Fibroblast of lung (primary cell): ENCODE measurements around the gene MEGF6. TPM values are rescaled to one million over a fixed set of nuclear protein-coding genes. Genes with fewer than 3 reads are reported as not detected.

Experiments used
- DNase-seq, 2 donors: peaks; one replicate each; pipeline versions ENCODE4 v3.0.0 to v3.0.0-alpha.2; 2010; ENCODE audit warnings: low read depth in 2 of 2
- H2AFZ ChIP-seq: 2 replicates; pipeline ENCODE4 v1.5.1; 2012; ENCODE audit warnings: low read length, control low read depth, inconsistent platforms
- H3K27ac ChIP-seq: 2 replicates; pipeline ENCODE4 v1.5.1; 2011; ENCODE audit warnings: low read length, control low read depth; ENCODE audit not compliant: insufficient read depth
- H3K27me3 ChIP-seq: 2 replicates; pipeline ENCODE4 v1.5.1; 2011; ENCODE audit warnings: mild to moderate bottlenecking, low read length; ENCODE audit not compliant: control insufficient read depth, insufficient read depth
- H3K36me3 ChIP-seq: 2 replicates; pipeline ENCODE4 v1.5.1; 2011; ENCODE audit warnings: low read length; ENCODE audit not compliant: control insufficient read depth, insufficient read depth
- H3K4me1 ChIP-seq: 2 replicates; pipeline ENCODE4 v1.5.1; 2011; ENCODE audit warnings: low read length; ENCODE audit not compliant: control insufficient read depth, insufficient read depth; ENCODE audit errors: extremely low read depth
- H3K4me2 ChIP-seq: 2 replicates; pipeline ENCODE4 v1.5.1; 2011; ENCODE audit warnings: low read length, control low read depth; ENCODE audit not compliant: insufficient read depth; ENCODE audit errors: extremely low read depth
- H3K4me3 ChIP-seq, 4 experiments: fragments of 200-600 bp in 1 of 4; sonication (generic) in 1 of 4; replicated peaks in 1 of 4; 2 replicates each; pipeline ENCODE4 v1.5.1; 2011 to 2016; ENCODE audit warnings: low read length in 4 of 4, low read depth in 3 of 4, mild to moderate bottlenecking in 3 of 4, control low read depth in 2 of 4, inconsistent platforms in 1 of 4, mixed read lengths in 1 of 4; ENCODE audit not compliant: insufficient read depth in 1 of 4; ENCODE audit errors: control extremely low read depth in 1 of 4
- H3K79me2 ChIP-seq: 2 replicates; pipeline ENCODE4 v1.5.1; 2012; ENCODE audit warnings: mild to moderate bottlenecking, low read length, inconsistent platforms; ENCODE audit not compliant: control insufficient read depth, insufficient read depth
- H3K9ac ChIP-seq: 2 replicates; pipeline ENCODE4 v1.5.1; 2011; ENCODE audit warnings: mild to moderate bottlenecking, low read length, control low read depth; ENCODE audit not compliant: insufficient read depth
- H3K9me3 ChIP-seq: 2 replicates; pipeline ENCODE4 v1.5.1; 2012; ENCODE audit warnings: low read depth, low read length; ENCODE audit not compliant: control insufficient read depth, insufficient read depth
- H4K20me1 ChIP-seq: 2 replicates; pipeline ENCODE4 v1.5.1; 2011; ENCODE audit warnings: low read length; ENCODE audit not compliant: control insufficient read depth, insufficient read depth; ENCODE audit errors: extremely low read depth
- EZH2 ChIP-seq: IDR thresholded peaks from 2 replicates; pipeline ENCODE4 v1.5.1; 2012; ENCODE audit warnings: low read length, control low read depth, mild to moderate bottlenecking; ENCODE audit errors: missing control alignments
- polyA plus RNA-seq, 2 donors: library from polyadenylated mRNA; depleted of rRNA in 1 of 2; stranded (reverse) in 1 of 2; unstranded in 1 of 2; fragments of >200 nt; gene quantifications; 2 replicates each; pipeline ENCODE4 v1.2.1, GENCODE V29; 2011 to 2012; ENCODE audit warnings: missing spikeins in 1 of 2
- total RNA-seq: library from RNA; depleted of rRNA; stranded (reverse); fragments of >200 nt; gene quantifications from 2 replicates; pipeline ENCODE4 v1.2.1, GENCODE V29; 2014
- TF ChIP-seq, protein P1 (sequence below), 2 donors: IDR thresholded peaks in 1 of 2; conservative IDR thresholded peaks in 1 of 2; 1 replicate in 1 of 2; 2 replicates in 1 of 2; pipeline ENCODE4 v1.5.1; 2011 to 2012; ENCODE audit warnings: low read length in 2 of 2, control low read depth in 1 of 2, inconsistent platforms in 1 of 2, low read depth in 1 of 2, mild to moderate bottlenecking in 1 of 2

The MEGF6 gene
- total and polyA plus RNA-seq, 2 donors (not counting 1 experiment from before 2014, with no cell fraction given): 1.6 to 11.6 TPM

DNA sequence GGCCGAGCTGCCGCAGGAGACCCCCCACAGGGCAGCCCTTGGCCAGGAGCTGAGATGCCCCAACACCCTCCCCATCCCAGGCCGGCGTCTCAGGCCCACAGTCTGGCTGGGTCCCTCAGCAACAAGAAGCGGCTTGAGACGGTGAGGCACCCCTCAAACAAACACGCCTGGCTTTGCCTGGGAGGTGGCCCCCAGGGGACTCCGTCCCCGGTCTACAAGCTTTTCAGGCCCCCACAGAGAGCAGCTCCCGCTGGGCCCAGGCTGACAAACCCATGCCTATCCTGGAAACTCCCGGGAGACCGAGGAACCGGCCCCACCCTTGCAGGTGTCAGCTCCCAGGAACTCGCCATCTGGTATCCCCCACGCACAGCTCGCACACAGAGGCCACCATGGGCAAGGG is 89.9 kb downstream of the MEGF6 start:
- no peak overlapping the region for H3K9ac ChIP-seq
- no peak for DNase-seq
- H3K9me3 ChIP-seq: no peaks in the 10 kb centered on the region
- no peaks in the 10 kb centered on the region for H4K20me1 ChIP-seq
- TF ChIP-seq, protein P1, sequence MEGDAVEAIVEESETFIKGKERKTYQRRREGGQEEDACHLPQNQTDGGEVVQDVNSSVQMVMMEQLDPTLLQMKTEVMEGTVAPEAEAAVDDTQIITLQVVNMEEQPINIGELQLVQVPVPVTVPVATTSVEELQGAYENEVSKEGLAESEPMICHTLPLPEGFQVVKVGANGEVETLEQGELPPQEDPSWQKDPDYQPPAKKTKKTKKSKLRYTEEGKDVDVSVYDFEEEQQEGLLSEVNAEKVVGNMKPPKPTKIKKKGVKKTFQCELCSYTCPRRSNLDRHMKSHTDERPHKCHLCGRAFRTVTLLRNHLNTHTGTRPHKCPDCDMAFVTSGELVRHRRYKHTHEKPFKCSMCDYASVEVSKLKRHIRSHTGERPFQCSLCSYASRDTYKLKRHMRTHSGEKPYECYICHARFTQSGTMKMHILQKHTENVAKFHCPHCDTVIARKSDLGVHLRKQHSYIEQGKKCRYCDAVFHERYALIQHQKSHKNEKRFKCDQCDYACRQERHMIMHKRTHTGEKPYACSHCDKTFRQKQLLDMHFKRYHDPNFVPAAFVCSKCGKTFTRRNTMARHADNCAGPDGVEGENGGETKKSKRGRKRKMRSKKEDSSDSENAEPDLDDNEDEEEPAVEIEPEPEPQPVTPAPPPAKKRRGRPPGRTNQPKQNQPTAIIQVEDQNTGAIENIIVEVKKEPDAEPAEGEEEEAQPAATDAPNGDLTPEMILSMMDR (conservative IDR thresholded peaks at IDR 0.05 in 1 of 2, IDR thresholded peaks at IDR 0.05 in 1 of 2; ENCODE audit: low read depth in 1 of 2, low read length in 2 of 2): no peak
- TF ChIP-seq EZH2: no peak
- no peak overlapping the region for H3K4me2 ChIP-seq
- H3K4me3 ChIP-seq: no peak overlapping the region
- H3K79me2 ChIP-seq: no peaks in the 10 kb centered on the region
- no peaks in the 10 kb centered on the region for H3K36me3 ChIP-seq
- no peak overlapping the region for H2AFZ ChIP-seq
- no peak overlapping the region for H3K27ac ChIP-seq
- no peaks in the 10 kb centered on the region for H3K27me3 ChIP-seq
- no peaks in the 10 kb centered on the region for H3K4me1 ChIP-seq

DNA sequence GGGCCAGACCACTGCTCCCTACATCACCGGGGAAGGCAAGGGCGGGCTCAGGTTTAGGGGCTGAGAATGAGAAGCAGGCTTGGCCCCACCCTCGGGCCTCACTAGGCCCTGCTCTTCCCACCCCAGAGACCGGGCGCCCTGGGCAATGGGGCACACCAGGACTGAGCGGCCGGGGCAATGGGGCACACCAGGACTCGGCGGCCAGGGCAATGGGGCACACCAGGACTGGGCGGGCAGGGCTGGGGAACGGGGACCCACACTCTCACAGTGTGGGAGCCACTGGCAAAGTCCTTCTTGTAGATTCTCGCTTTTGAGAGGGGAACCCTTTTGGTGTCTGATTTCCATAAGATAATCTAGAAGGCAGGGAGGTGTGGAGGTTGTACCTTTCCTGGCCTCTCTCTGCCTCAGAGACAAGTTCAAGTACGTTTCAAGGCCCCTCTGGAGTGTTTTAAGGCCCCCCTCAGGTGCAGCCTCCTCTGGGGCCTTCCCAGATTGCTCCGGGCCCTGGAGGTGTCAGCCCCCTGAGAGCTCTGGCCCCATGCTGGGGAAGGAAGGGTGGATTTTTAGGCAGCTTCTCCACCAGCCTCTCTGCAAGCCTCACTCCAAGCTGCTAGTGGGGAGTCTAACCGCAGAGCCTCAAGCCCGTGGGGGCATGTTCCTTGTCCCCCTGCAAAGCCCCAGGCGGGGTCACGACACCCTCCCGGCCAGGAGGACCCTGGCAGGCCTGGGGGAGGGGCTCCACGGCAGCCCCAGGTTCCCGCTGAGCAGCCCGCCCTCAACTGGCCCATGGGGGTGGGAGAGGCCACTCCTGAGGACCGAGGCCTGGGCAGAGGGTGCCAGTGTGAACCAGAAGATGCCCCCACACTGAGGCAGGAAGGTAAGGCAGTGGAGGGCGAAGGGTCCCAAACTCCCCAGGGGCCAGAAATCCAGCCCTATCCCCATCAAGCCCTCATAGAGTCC is 90.6 kb downstream of the MEGF6 start:
- H3K27ac ChIP-seq: no peak overlapping the region
- H3K4me2 ChIP-seq: no peak overlapping the region
- H3K4me1 ChIP-seq: no peaks in the 10 kb centered on the region
- H3K9me3 ChIP-seq: no peaks in the 10 kb centered on the region
- no peak overlapping the region for H2AFZ ChIP-seq
- H3K9ac ChIP-seq: no peak overlapping the region
- no peaks in the 10 kb centered on the region for H3K27me3 ChIP-seq
- H4K20me1 ChIP-seq: no peaks in the 10 kb centered on the region
- TF ChIP-seq, protein P1 (conservative IDR thresholded peaks at IDR 0.05 in 1 of 2, IDR thresholded peaks at IDR 0.05 in 1 of 2; ENCODE audit: low read depth in 1 of 2, low read length in 2 of 2): no peak
- no peak for TF ChIP-seq EZH2
- H3K79me2 ChIP-seq: no peaks in the 10 kb centered on the region
- no peaks in the 10 kb centered on the region for H3K36me3 ChIP-seq
- no peak for DNase-seq
- H3K4me3 ChIP-seq: no peak overlapping the region

DNA sequence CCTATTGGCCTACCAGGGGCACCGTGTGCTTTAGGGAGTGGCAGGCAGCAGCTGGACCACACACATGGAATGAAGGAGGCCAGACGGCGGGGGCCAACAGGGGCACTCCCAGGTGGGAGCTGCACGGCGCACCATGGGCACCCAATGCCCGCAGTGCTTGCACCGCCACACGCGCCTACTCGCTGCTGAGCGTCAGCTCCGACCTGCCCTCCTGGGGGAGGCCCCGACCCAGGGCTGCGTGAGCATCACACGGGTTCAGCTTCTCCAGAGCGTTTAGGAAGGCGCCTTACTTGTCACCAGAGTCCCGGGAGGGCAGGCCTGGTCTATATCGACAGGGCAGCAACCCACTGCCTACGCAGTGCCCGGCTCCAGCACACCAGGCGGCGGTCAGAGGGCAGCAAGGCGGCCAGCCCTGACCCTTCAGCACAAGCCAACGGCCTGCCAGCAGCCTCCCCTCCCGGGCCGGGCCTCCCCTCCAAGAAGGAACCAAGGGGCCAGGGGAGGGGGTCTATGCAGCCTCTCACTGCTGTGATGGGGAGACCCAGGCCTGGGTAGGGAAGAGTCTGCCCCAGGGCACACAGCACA is 91.9 kb downstream of the MEGF6 start:
- no peaks in the 10 kb centered on the region for H3K27me3 ChIP-seq
- H4K20me1 ChIP-seq: no peaks in the 10 kb centered on the region
- no peaks in the 10 kb centered on the region for H3K9me3 ChIP-seq
- TF ChIP-seq, protein P1 (conservative IDR thresholded peaks at IDR 0.05 in 1 of 2, IDR thresholded peaks at IDR 0.05 in 1 of 2; ENCODE audit: low read depth in 1 of 2, low read length in 2 of 2): no peak
- no peak for TF ChIP-seq EZH2
- DNase-seq: no peak
- no peaks in the 10 kb centered on the region for H3K4me1 ChIP-seq
- no peaks in the 10 kb centered on the region for H3K79me2 ChIP-seq
- H3K4me3 ChIP-seq: no peak overlapping the region
- H2AFZ ChIP-seq: no peak overlapping the region
- no peak overlapping the region for H3K4me2 ChIP-seq
- H3K27ac ChIP-seq: no peak overlapping the region
- H3K36me3 ChIP-seq: no peaks in the 10 kb centered on the region
- H3K9ac ChIP-seq: no peak overlapping the region
